Fibroblast of skin of right biceps (primary cell): ENCODE measurements around the gene ATR.
A peak's percentile ranks its signal among the peaks of the same experiment; 100 is the strongest.

Source experiments
- DNase-seq: peaks from one replicate; pipeline ENCODE4 v3.0.0-alpha.2; 2013

ATR gene

GRCh38 chr3:142507241-142507640 lies 71.3 kb downstream of the ATR start:
- peak; percentile 36 for DNase-seq

GRCh38 chr3:142502187-142502985 lies 76.1 kb downstream of the ATR start:
- no peak for DNase-seq

GRCh38 chr3:142501004-142501926 lies 77.3 kb downstream of the ATR start:
- peak; percentile 86 for DNase-seq

GRCh38 chr3:142500211-142500610 lies 78.3 kb downstream of the ATR start:
- DNase-seq = peak; percentile 4

GRCh38 chr3:142498397-142499180 lies 79.9 kb downstream of the ATR start:
- DNase-seq = no peak

GRCh38 chr3:142497729-142498128 lies 80.8 kb downstream of the ATR start:
- no peak for DNase-seq

- DNase-seq = no peak
Observed at GRCh38 chr3:142495103-142495502, 83.4 kb downstream of the ATR start.

- no peak for DNase-seq
Observed at GRCh38 chr3:142492184-142492583, 86.3 kb downstream of the ATR start.

- no peak for DNase-seq
Observed at GRCh38 chr3:142489572-142490323, 88.8 kb downstream of the ATR start.

GRCh38 chr3:142484912-142485435 lies 93.6 kb downstream of the ATR start:
- DNase-seq = no peak

- DNase-seq = no peak
Observed at GRCh38 chr3:142481196-142481595, 97.3 kb downstream of the ATR start.

GRCh38 chr3:142470826-142471225 lies 107.7 kb downstream of the ATR start:
- DNase-seq = no peak

- no peak for DNase-seq
Observed at GRCh38 chr3:142468456-142468855, 110.1 kb downstream of the ATR start.

GRCh38 chr3:142467768-142468167 lies 110.8 kb downstream of the ATR start:
- no peak for DNase-seq

GRCh38 chr3:142460689-142461088 lies 117.8 kb downstream of the ATR start:
- no peak for DNase-seq

- DNase-seq = no peak
Observed at GRCh38 chr3:142459929-142460328, 118.6 kb downstream of the ATR start.

- no peak for DNase-seq
Observed at GRCh38 chr3:142459096-142459495, 119.4 kb downstream of the ATR start.

GRCh38 chr3:142450881-142451280 lies 127.7 kb downstream of the ATR start:
- DNase-seq = no peak

GRCh38 chr3:142450189-142450588 lies 128.3 kb downstream of the ATR start:
- DNase-seq = no peak

GRCh38 chr3:142447852-142448823 lies 130.4 kb downstream of the ATR start, which contains the start of gene XRN1:
Gene XRN1 (minus strand): TSS chr3:142448037. CDS start chr3:142447944, 93 bp downstream.
- peak; percentile 93 for DNase-seq
